Ectodermal cell (in vitro differentiated cells): ENCODE data around the gene LKAAEAR1.
"Not testable (repeated sequence)": the region's sequence is repeated elsewhere in the genome, so short reads cannot be mapped to it uniquely, and the experiment has no call there.

ENCODE experiments used
- H3K27ac ChIP-seq: 2 replicates; pipeline ENCODE4 v1.7.0; 2013; ENCODE audit warnings: mild to moderate bottlenecking, low read depth, low read length; ENCODE audit not compliant: insufficient read depth, poor library complexity, severe bottlenecking
- H3K27me3 ChIP-seq: 2 replicates; pipeline ENCODE4 v1.7.0; 2013; ENCODE audit warnings: mild to moderate bottlenecking, low read length; ENCODE audit not compliant: insufficient read depth, control insufficient read depth, poor library complexity, severe bottlenecking
- H3K36me3 ChIP-seq: one replicate; pipeline ENCODE4 v1.7.0; 2013; ENCODE audit warnings: low read length; ENCODE audit not compliant: control insufficient read depth, insufficient read depth
- H3K4me1 ChIP-seq: one replicate; pipeline ENCODE4 v1.7.0; 2013; ENCODE audit warnings: low read length; ENCODE audit not compliant: control insufficient read depth, insufficient read depth
- H3K4me3 ChIP-seq: 2 replicates; pipeline ENCODE4 v1.7.0; 2013; ENCODE audit warnings: low read depth, low read length, control low read depth; ENCODE audit not compliant: insufficient read depth
- H3K9me3 ChIP-seq: 2 replicates; pipeline ENCODE4 v1.7.0; 2013; ENCODE audit warnings: mild to moderate bottlenecking, low read length, moderate library complexity; ENCODE audit not compliant: control insufficient read depth
- WGBS, 2 experiments: methylation state at CpG; one replicate each; pipeline ENCODE4 v1.1.7; 2013; ENCODE audit warnings: missing lambda C conversion rate in 2 of 2; 5-methylcytosine and 5-hydroxymethylcytosine counted together

The LKAAEAR1 gene

DNA sequence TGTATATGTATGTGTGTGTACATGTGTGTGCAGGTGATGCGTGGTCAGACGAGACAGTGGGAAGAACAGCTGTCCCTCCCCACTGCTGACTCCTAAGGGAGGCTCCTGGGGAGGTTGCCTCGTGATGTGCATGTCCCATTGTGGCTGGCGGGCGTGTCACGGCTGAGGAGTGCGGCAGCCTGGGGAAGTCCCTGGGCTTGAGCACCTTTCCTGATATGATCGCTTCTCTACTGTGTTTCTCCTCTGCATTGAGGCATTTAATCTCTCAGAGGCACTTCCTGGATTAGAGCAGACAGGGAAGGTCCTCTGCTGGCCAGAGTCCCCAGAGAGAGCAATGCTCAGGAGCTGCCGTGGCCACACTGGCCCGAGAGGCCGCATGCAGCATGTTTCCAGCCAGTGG, 11.7 kb upstream of the LKAAEAR1 start:
- WGBS, 2 experiments, result 92 to 94% methylated on average over 11 of the region's 11 CpGs
- no peaks in the 10 kb centered on the region for H3K9me3 ChIP-seq
- peaks cover 13% of the 10 kb centered on the region for H3K27me3 ChIP-seq
- no peak overlapping the region for H3K4me3 ChIP-seq
- H3K27ac ChIP-seq, result no peak overlapping the region
- no peaks in the 10 kb centered on the region for H3K36me3 ChIP-seq
- H3K4me1 ChIP-seq, result peaks cover 8% of the 10 kb centered on the region

DNA sequence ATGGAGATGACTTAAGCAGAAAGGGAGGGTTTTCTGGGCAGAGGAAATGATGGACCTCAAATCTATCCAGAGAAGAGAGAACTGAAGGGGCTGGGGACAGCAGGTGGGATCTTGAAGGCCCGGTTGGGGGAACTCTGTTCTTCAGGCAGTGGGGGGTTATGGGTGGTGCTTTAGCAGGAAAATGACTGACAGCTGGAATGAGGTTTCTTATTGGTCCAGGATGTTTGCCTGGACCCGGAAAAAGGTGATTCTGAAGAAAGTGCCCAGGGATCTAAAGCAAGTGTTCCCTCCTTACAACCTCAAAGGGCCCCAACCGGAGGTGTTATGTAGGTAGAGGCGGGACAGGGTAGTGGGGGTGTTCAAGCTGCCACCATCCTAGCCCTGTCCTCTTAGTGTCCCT, 11.3 kb upstream of the LKAAEAR1 start:
- Histone ChIP-seq H3K4me1 (peaks cover 8% of the 10 kb centered on the region), H3K27ac (no peak overlapping the region), H3K9me3 (no peaks in the 10 kb centered on the region), H3K36me3 (no peaks in the 10 kb centered on the region), H3K4me3 (no peak overlapping the region), H3K27me3 (peaks cover 8% of the 10 kb centered on the region)
- 79 to 85% methylated on average over 4 of the region's 4 CpGs for WGBS, 2 experiments

DNA sequence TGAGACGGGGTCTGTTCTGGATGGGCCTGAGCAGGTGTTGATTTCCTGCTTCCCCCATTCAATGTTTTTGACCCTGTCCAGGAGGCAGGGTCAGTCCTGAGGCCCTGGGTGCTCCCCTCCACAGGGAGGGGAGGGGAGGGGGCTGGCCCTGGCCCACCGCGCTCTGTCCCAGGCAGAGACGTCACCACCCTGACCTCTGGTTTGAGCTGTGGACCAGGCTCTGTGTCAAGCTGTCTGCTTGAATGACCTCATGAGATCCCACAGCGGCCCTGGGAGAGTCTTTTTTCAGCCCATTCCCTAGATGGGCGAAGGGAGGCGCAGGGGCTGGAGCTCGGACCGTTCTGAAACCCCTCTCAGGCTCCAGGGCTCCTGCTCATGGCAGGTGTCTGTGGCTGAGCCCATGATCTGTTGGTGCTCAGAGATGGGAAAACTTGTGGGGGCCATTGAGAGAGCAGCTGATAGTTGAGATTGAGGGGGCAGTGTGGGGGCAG, 8.9 kb upstream of the LKAAEAR1 start:
- peaks cover 8% of the 10 kb centered on the region for H3K4me1 ChIP-seq
- H3K27ac ChIP-seq, result no peak overlapping the region
- H3K4me3 ChIP-seq, result no peak overlapping the region
- H3K9me3 ChIP-seq, result no peaks in the 10 kb centered on the region
- H3K27me3 ChIP-seq, result peaks cover 17% of the 10 kb centered on the region
- WGBS, 2 experiments, result 71 to 72% methylated on average over 9 of the region's 9 CpGs
- no peaks in the 10 kb centered on the region for H3K36me3 ChIP-seq

DNA sequence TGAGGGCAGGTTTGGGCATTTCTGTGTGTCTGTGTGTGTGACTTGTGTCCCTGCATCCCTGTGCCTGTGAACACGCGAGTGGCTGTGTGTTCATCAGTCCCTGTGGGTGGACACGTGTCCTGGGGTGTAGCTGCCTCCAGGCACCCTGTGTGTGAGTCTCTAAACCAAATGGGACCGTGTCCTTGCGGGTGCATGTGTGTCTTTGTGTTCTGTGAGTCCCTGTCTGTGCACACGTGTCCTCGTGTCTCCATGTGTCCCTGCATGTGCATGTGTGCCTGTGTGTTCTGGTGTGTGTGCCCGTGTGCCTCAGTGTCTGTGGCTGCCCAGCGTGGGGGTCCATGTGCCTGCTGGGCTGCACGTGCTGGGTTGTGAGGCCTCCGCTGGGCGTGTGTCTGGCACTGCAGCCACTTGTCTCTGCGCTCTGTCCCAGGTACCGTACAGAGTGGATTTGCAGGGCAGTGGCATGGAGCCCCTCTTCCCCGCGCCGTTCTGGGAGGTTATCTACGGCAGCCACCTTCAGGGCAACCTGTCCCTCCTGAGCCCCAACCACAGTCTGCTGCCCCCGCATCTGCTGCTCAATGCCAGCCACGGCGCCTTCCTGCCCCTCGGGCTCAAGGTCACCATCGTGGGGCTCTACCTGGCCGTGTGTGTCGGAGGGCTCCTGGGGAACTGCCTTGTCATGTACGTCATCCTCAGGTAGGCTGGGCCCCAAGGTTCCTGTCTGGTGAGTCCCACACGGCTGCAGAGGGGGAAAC, 8.2 kb upstream of the LKAAEAR1 start:
- 84 to 86% methylated on average over 27 of the region's 27 CpGs for WGBS, 2 experiments
- H3K27me3 ChIP-seq, result peaks cover 17% of the 10 kb centered on the region
- H3K4me3 ChIP-seq, result no peak overlapping the region
- no peaks in the 10 kb centered on the region for H3K9me3 ChIP-seq
- H3K4me1 ChIP-seq, result peaks cover 8% of the 10 kb centered on the region
- no peaks in the 10 kb centered on the region for H3K36me3 ChIP-seq
- H3K27ac ChIP-seq, result no peak overlapping the region

DNA sequence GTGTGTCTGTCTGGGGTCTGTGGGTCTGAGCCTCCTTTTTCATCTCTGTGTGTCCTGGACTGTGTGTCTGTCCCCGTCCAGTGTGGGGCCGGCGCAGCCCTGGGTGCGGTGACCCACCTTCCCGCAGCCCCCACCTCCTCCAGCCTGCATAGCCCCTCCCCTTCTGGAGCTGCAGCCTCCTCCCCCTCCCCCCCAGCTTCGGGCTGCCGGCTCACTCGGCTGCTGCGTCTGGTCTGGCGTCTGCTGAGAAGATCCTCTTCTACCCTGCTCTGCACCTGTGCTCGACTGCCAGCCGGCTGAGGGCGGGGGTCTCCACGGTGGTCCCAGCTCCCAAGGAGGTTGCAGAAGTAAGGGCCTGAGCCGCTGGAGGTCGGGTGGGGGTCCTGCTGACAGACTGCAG, 7.6 kb upstream of the LKAAEAR1 start:
- H3K36me3 ChIP-seq, result no peaks in the 10 kb centered on the region
- no peak overlapping the region for H3K4me3 ChIP-seq
- 23 to 28% methylated on average over 16 of the region's 16 CpGs for WGBS, 2 experiments
- no peak overlapping the region for H3K27ac ChIP-seq
- H3K4me1 ChIP-seq, result peaks cover 8% of the 10 kb centered on the region
- no peaks in the 10 kb centered on the region for H3K9me3 ChIP-seq
- peaks cover 19% of the 10 kb centered on the region for H3K27me3 ChIP-seq

DNA sequence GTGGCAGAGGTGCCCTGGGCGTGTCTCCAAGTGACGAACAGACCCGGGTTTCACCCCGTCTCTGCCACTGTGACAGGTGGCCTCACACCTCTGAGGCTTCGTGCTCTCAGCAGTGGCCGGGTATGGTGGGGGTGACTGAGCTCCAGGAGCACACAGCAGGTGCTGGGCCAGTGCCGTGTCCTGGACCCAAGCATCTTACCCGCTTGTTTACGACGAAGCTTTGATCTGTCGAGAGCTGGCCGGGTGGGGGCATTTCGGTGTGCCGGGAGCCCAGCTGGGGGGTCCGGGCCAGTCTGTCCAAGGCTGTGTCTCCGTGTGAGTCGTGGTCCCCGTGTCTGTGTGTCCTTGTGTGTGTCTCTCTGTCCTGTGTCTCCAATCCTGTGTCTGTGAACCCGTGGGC, 7.1 kb upstream of the LKAAEAR1 start:
- Histone ChIP-seq H3K4me1 (peaks cover 8% of the 10 kb centered on the region), H3K9me3 (no peaks in the 10 kb centered on the region), H3K27ac (no peak overlapping the region), H3K36me3 (no peaks in the 10 kb centered on the region), H3K4me3 (no peak overlapping the region), H3K27me3 (peaks cover 23% of the 10 kb centered on the region)
- 88 to 92% methylated on average over 19 of the region's 19 CpGs for WGBS, 2 experiments

DNA sequence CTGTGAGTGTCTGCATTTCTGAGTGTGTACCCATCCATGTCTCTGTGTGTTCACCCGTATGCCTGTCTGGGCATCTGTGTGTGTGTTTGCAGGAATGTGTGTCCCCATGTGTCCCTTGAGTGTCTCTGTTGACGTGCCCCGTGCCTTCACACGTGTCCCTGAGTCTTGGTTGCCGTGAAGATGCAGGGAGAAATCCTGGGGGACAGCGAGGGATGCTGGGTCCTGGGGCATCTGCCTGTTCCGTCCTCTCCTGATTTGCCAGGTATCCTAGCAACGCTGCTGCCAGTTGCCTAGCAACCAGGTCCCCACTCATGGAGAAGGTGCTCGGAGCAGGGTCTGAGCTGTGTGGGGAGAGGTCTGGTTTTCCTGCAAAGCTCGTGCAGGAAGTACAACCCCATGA, 6.0 kb upstream of the LKAAEAR1 start:
- H3K4me1 ChIP-seq, result peaks cover 8% of the 10 kb centered on the region
- peaks cover 34% of the 10 kb centered on the region for H3K27me3 ChIP-seq
- 74 to 78% methylated on average over 10 of the region's 10 CpGs for WGBS, 2 experiments
- H3K9me3 ChIP-seq, result no peaks in the 10 kb centered on the region
- no peak overlapping the region for H3K27ac ChIP-seq
- no peak overlapping the region for H3K4me3 ChIP-seq
- H3K36me3 ChIP-seq, result no peaks in the 10 kb centered on the region

DNA sequence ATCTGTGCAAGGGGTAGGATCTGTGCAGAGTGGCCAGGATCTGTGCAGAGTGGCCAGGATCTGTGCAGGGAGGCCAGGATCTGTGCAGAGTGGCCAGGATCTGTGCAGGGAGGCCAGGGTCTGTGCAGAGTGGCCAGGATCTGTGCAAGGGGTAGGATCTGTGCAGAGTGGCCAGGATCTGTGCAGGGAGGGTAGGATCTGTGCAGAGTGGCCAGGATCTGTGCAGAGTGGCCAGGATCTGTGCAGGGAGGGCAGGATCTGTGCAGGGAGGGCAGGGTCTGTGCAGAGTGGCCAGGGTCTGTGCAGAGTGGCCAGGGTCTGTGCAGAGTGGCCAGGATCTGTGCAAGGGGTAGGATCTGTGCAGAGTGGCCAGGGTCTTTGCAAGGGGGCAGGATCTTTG, 4.4 kb upstream of the LKAAEAR1 start:
- peaks cover 50% of the 10 kb centered on the region for H3K27me3 ChIP-seq
- H3K27ac ChIP-seq, result not testable (repeated sequence)

DNA sequence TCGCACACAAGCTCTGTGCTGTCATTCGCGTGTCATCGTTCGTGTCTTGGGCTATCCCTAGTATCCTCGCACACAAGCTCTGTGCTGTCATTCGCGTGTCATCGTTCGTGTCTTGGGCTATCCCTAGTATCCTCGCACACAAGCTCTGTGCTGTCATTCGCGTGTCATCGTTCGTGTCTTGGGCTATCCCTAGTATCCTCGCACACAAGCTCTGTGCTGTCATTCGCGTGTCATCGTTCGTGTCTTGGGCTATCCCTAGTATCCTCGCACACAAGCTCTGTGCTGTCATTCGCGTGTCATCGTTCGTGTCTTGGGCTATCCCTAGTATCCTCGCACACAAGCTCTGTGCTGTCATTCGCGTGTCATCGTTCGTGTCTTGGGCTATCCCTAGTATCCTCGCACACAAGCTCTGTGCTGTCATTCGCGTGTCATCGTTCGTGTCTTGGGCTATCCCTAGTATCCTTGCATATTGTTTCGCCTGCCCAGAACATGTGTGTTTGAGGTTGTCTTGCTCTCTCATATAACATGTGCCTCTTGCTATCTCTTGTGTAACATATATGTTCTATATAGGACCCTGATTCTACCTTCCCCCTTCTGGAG, 3.1 kb upstream of the LKAAEAR1 start:
- peaks cover 21% of the 10 kb centered on the region for H3K4me1 ChIP-seq
- not testable (repeated sequence) for H3K9me3 ChIP-seq, H3K27ac ChIP-seq, H3K4me3 ChIP-seq, H3K36me3 ChIP-seq
- WGBS, 2 experiments, result 96% methylated on average over 6 of the region's 36 CpGs
- peaks cover 59% of the 10 kb centered on the region for H3K27me3 ChIP-seq

More for the DNA sequence above, 4.4 kb upstream of the LKAAEAR1 start:
- H3K4me3 ChIP-seq, H3K36me3 ChIP-seq, H3K9me3 ChIP-seq: not testable (repeated sequence)
- peaks cover 16% of the 10 kb centered on the region for H3K4me1 ChIP-seq

DNA sequence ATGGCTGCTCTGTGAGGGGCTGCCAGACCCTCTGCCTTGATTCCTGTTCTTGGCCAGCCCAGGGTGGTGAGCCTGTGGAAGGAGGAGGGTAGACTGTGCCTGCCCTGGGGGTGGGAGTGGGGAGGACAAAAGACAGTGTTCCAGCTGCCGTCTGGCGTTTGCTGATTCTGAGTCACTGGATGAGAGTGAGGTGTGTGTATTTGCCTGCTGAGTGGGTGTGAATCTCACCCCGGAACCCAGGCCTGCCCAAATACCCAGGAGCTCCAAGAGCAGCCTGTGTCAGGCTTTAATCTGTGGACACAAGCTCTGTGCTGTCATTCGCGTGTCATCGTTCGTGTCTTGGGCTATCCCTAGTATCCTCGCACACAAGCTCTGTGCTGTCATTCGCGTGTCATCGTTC, 2.6 kb upstream of the LKAAEAR1 start:
- Histone ChIP-seq H3K27me3 (peaks cover 64% of the 10 kb centered on the region), H3K9me3 (no peaks in the 10 kb centered on the region), H3K4me3 (no peak overlapping the region), H3K36me3 (no peaks in the 10 kb centered on the region), H3K27ac (no peak overlapping the region), H3K4me1 (peaks cover 20% of the 10 kb centered on the region)
- WGBS, 2 experiments, result 92 to 93% methylated on average over 6 of the region's 11 CpGs
